GM15510 (cell line): ENCODE data around the gene OXGR1.

Source experiments
- POLR2A ChIP-seq: IDR thresholded peaks from 3 replicates; pipeline ENCODE4 v1.6.1; 2011; ENCODE audit warnings: borderline replicate concordance; ENCODE audit not compliant: insufficient read length; ENCODE audit errors: extremely low read depth

OXGR1 gene

GRCh38 chr13:96996107-96996506 is 1.8 kb upstream of the OXGR1 start:
- TF ChIP-seq POLR2A: no peak

GRCh38 chr13:96994858-96995243 is 575 bp upstream of the OXGR1 start:
- TF ChIP-seq POLR2A: no peak

- TF ChIP-seq POLR2A: no peak
Observed at GRCh38 chr13:96993634-96994016, 651 bp downstream of the OXGR1 start.

- TF ChIP-seq POLR2A: no peak
Observed at GRCh38 chr13:96992633-96993032, 1.6 kb downstream of the OXGR1 start.

- no peak for TF ChIP-seq POLR2A
Observed at GRCh38 chr13:96991072-96991471, 3.2 kb downstream of the OXGR1 start.

- no peak for TF ChIP-seq POLR2A
Observed at GRCh38 chr13:96988441-96988840, 5.8 kb downstream of the OXGR1 start.

- TF ChIP-seq POLR2A: no peak
Observed at GRCh38 chr13:96984051-96984508, 10.2 kb downstream of the OXGR1 start.

- no peak for TF ChIP-seq POLR2A
Observed at GRCh38 chr13:96982672-96983071, 11.6 kb downstream of the OXGR1 start.

GRCh38 chr13:96968027-96968426 is 26.2 kb downstream of the OXGR1 start:
- TF ChIP-seq POLR2A: no peak

- no peak for TF ChIP-seq POLR2A
Observed at GRCh38 chr13:96967248-96967745, 27.0 kb downstream of the OXGR1 start.

- no peak for TF ChIP-seq POLR2A
Observed at GRCh38 chr13:96966415-96967102, 27.7 kb downstream of the OXGR1 start.

GRCh38 chr13:96963786-96964475 is 30.3 kb downstream of the OXGR1 start:
- TF ChIP-seq POLR2A: no peak

- TF ChIP-seq POLR2A: no peak
Observed at GRCh38 chr13:96960379-96960778, 33.9 kb downstream of the OXGR1 start.

- no peak for TF ChIP-seq POLR2A
Observed at GRCh38 chr13:96958286-96958891, 35.9 kb downstream of the OXGR1 start.

GRCh38 chr13:96952595-96952994 is 41.7 kb downstream of the OXGR1 start:
- no peak for TF ChIP-seq POLR2A
